Islet of Langerhans (tissue), 1 donor: ENCODE measurements around the gene KCNG4.
"Not testable (repeated sequence)": the region's sequence is repeated elsewhere in the genome, so short reads cannot be mapped to it uniquely, and the experiment has no call there.

Source experiments
- FAIRE-seq: peaks from one replicate; lab custom pipeline; 2011; peaks lifted over from hg19 to GRCh38; lab: Jason Lieb, UNC

Gene KCNG4

DNA sequence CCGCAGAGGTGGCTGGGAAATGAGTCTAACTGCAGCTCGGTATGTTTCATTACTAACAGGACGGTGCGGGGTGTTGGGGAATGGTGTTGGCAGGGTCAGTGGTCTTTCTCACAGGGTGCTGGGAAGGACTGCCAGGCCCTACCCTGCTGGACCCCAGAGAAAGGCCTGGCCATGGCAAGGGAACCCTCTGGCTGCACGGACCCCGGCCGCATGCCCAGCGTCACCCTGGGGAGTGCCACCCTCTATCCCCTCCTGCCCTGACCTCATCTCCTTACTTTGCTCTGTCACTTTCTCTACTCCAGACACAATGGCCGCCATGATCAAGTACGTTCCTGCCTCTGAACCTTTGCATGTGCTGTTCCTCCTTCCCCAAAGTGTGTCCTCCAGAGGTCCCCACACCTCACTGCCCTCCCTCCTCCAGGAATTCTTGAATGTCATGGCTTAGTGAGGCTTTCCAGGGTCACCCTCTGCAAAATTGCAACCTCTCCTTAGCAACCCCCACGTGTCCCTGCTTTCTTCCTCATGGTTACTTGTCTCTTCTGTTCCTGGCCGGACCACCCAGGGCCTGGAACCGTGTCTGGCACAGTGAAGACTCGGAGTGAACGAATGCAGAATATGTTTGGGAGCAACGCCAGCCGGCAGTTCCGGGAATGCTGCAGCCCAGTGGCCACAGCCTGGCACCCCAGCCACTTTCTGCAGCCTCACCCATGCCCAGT is 33.7 kb downstream of the KCNG4 start:
- no peak for FAIRE-seq

DNA sequence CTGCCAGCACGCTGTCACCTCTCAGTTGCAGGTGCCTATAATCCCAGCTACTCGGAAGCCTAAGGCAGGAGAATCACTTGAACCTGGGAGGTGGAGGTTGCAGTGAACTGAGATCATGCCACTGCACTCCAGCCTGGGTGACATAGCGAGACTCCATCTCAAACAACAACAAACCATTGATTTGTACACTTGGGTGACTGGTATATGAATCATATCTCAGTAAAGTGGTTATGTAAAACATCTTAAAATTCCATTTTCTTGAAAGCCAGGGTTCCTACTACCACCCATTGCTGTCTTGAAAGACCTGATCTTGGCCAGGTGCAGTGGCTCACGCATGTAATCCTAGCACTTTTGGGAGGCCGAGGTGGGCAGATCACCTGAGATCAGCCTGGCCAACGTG is 34.7 kb downstream of the KCNG4 start:
- FAIRE-seq: not testable (repeated sequence)

DNA sequence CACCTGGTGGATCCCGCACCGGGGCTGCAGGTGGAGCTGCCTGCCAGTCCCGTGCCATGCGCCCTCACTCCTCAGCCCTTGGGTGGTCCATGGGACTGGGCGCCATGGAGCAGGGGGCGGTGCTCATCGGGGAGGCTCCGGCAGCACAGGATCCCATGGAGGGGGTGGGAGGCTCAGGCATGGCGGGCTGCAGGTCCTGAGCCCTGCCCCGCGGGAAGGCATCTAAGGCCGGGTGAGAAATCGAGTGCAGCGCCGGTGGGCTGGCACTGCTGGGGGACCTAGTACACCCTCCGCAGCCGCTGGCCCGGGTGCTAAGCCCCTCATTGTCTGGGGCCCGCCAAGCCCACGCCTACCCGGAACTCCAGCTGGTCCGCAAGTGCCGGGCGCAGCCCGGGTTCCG is 35.3 kb downstream of the KCNG4 start:
- not testable (repeated sequence) for FAIRE-seq

DNA sequence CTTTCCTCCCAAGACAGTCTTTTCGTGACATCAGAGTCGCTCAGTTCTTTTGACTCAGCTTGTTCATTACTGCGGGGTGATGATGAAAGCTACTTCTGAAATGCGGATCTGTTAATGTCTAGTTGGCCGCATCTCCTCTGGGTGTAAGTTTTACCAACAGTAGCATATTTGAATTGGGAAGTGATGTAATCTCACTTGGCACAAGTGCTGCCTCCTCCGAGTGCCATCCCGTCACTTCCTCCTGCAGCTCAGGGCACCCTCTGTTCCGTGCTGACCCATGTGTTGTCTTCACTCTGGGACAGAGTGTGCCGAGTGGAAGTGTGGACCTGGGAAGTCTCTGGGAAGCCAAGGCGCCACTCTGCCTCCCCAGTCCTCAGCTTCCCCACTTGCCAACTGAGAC is 40.0 kb downstream of the KCNG4 start:
- FAIRE-seq: no peak

DNA sequence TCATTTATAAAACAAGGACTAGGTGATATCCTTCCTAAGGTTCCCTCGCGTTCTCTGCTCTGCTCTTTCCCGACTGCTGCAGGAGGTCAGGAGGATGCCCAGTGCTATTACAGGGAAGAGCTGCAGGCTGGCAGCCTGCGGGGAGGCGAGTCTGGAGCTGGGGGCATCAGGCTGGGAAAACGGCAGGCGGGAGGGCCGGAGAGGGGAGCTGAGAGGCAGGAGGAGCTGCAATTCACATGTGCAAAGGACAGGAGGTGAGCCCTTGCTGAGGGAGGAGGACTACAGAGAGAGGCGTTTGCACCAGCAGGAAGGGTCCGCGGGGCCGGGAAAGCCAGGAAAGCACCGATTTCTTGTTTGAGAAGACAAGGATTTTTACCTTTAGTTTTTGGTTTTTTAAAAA is 40.7 kb downstream of the KCNG4 start:
- FAIRE-seq: no peak

DNA sequence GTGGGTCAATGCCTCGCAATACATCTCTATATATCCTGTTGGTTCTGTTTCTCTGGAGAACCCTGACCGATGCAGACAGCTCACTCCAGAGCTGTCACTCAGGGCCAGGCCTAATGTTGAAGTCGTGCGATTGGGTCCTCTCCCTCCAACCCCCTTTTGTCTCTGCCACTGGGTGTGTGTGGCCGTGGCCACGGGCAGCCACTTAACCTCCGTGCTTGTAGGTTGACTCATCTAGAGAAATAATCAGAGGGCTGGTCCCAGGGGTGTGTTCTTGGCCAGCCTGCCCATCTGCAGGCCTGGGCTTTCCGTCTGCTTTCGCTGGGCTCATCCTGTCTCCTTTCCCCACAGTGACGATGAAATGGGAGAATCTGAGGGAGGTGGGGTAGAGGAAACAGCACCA is 41.4 kb downstream of the KCNG4 start:
- FAIRE-seq: no peak

DNA sequence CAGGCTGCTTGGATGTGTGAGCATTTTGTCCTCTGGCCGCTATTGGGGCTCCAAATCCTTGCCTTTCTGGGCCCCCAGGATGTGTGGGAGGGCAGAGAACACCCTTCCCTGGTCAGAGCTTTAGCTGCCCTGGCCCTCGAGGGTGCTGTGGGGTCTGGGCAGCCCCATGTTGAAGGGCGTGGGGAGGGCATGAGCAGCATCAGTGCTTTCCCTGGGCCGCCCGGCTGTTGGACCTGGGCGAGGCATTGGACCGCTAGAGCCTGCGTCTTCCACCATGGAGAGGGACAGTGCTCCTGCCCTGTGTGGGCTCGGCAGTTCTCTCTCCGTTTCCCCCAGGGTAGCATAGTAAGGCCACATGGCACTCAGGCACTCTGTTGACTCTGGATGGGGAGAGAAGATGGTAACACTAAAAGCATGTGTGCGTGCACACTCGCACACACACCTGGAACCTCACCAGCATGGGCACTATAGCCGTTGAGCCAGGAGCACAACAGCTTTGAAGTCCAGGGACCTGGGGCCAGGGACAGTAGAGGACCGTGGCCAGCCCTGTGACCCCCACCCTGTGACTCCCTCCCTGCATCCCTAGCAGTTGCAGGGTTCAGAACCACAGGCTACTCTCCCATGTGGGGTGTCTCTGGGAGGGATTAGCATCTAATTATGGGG is 42.2 kb downstream of the KCNG4 start:
- no peak for FAIRE-seq

DNA sequence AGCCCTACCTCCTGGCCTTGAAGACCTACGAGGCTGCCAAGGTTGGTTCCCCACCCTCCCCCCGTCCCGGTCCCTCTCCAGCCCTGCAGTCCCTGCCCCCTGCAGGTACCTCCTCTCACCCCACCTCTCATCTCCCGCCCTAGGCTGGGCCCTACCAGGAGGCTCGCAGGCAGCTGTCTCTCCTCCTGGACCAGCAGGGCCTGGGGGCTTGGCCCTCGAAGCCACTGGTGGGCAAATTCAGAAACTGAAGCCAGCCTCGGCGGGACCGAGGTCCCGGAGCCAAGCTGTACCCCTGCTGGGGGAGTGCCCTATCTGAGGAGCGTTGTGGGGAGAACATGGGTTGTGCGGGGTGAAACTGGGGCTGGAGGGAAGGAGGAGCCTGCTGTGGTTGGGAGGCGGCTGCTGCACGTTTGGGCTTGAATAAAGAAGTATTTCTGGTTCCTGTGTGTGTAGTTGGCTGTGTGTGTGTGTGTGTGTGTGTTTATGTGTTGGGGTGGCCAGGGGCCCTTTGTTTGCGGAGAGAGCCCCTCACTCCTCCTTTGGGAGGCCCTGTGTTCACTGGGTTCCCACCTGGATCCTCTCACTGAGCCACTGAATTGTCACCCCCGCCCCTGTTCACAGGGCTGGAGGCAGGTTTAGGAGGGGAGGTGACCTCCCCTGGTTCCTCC is 43.0 kb downstream of the KCNG4 start:
- no peak for FAIRE-seq

DNA sequence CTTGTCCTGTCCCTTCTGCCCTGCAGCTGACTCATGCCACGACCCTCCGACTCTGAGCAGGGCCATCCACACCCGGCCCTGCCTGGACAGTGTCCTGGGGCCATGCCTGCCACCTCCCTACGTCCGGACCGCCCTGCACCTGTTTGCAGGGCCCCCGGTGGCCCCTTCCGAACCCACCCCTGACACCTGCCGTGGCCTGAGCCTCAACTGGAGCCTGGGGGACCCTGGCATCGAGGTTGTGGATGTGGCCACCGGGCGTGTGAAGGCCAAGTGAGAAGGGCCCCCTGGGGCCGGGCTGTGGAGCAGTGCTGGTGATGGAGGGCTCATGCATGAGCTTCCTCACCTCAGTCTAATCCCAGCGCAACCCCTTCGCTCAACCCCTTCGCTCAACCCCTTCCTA is 43.7 kb downstream of the KCNG4 start:
- FAIRE-seq: no peak

DNA sequence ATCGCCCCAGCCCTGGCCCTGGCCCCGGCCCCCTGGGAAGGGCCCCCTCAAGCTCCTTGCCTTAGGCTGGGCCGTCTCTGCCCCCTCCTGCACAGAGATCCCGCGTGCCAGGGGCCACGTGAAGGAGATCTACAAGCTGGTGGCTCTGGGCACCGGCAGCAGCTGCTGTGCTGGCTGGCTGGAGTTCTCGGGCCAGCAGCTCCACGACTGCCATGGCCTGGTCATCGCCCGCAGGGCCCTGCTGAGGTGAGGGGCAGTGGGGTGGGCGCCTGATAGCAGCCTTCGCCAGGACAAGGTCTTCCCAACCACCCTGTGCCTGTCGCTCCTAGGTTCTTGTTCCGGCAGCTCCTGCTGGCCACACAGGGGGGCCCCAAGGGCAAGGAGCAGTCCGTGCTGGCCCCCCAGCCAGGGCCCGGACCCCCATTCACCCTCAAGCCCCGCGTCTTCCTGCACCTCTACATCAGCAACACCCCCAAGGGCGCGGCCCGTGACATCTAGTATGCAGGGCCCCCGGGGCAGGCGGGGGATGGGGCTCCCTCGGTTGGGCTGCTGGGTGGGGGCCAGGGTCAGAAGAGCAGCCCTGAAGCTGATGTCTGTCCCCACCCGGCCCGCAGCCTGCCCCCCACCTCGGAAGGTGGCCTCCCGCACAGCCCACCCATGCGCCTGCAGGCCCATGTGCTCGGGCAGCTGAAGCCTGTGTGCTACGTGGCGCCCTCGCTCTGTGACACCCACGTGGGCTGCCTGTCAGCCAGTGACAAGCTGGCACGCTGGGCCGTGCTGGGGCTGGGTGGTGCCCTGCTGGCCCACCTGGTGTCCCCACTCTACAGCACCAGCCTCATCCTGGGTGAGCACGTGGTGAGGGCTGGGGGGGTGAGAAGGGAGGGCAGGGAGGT is 44.4 kb downstream of the KCNG4 start:
- FAIRE-seq: no peak

DNA sequence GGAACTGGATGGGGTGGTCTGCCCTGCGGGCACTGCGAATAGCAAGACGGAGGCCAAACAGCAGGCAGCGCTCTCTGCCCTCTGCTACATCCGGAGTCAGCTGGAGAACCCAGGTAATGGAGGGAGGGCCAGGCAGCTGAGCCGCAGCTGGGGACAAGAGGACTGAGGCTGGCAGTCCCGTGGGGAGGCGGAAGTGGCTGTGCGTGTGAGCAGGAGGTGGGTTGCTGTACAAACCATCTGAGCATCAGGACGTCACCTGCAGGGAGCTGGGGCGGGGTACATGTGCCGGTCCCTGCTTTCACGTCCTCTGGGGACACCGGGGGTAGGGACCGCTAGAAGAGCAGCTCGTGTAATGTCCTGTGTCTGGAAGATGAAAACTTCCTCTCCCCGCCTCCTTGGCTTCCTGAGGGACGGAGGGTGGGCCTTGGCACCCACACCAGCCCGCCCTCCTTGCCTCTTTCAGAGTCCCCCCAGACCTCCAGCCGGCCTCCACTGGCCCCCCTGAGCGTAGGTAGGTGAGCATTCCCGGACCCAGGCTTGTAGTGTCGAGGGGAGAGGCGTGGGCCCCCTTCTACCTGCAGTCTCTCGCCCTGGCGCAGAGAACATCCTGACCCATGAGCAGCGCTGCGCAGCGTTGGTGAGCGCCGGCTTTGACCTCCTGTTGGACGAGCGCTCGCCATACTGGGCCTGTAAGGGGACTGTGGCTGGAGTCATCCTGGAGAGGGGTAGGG is 45.2 kb downstream of the KCNG4 start:
- no peak for FAIRE-seq

DNA sequence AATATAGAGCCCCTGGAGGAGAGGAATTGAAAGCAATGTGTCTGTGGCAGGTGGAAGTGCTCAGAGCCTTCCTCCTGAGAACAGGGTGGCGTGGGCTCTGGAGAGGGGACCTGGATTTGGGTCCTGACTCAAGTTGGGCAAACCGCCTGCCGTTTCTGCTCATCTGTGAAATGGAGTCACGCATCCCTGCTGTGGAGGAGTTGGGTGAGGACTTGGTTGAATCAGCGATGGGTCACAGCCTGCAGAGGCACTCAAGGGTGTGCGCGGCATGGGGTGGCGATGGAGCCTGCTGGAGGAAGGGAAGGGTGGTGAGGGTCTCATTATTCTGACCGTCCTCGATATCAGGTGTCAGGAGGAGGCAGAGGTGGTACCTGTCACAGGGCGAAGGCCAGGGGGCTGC is 45.8 kb downstream of the KCNG4 start:
- FAIRE-seq: no peak

DNA sequence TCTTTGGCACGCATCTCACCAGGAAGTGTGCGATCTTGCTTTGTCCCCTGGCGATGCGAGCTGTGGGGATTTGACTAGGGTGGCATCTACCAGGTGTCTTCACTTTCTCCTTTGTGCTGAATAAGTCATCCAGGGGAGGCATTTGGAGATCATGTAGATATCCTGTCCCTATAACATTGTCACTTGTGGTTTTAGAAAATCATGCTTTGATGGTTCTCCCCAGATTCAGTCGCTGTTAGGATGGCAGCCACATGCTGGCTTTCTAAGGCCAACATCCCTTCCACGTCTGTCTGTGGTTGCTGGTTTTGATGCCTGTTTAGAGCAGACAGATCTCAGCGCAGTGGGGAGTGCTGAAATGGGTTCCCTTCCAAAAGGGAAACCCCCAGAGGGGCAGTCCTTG is 46.3 kb downstream of the KCNG4 start:
- FAIRE-seq: no peak

DNA sequence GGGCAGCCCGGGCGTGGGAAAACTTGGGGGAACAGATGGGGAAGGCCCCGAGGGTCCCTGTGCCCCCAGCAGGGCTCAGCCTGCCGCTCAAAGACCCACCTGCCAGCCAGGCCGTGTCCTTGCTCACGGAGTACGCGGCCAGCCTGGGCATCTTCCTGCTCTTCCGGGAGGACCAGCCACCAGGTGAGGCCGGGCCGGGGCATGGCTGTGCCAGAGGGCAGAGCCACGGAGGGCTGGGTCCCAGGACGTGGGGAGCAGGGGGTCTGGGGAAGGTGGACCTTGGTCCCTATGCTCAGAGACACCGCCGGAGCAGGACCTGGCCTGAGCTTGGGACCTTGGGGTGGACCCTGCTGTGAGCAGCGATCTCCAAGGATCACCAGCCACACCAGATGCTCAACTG is 48.3 kb downstream of the KCNG4 start:
- no peak for FAIRE-seq

DNA sequence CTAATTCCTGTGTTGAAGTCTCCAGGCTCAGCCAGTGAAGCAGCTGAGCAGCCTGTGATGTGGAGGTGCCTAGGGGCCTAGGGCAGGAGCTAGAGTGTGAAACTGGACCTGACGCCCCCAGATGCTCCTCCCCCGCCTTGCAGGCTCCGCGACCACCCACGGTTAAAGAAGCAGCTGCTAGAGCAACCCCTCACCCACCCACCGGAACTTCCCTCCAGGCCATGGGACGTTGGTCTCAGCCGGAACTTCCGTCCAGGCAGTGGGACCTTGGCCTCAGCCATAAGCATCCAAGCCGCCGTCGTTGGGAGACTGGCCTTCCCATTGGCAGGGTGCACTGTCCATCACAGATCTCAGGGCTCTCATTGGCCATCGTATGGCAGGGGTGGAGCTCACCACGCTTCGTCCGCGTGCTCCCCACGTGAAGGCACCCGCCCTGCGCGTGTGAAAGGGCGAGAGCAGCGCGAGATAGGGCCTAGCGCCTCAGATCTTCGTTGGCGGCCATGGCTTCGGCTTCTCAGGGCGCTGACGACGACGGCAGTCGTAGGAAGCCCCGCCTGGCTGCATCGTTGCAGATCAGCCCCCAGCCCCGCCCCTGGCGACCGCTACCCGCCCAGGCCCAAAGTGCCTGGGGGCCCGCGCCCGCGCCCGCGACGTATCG is 49.0 kb downstream of the KCNG4 start, which contains the start of gene ADAD2:
TSS of gene ADAD2 (plus strand) at position 427 of the 658 bp plus-strand sequence. CDS start at position 501, 74 bp downstream.
- no peak for FAIRE-seq

DNA sequence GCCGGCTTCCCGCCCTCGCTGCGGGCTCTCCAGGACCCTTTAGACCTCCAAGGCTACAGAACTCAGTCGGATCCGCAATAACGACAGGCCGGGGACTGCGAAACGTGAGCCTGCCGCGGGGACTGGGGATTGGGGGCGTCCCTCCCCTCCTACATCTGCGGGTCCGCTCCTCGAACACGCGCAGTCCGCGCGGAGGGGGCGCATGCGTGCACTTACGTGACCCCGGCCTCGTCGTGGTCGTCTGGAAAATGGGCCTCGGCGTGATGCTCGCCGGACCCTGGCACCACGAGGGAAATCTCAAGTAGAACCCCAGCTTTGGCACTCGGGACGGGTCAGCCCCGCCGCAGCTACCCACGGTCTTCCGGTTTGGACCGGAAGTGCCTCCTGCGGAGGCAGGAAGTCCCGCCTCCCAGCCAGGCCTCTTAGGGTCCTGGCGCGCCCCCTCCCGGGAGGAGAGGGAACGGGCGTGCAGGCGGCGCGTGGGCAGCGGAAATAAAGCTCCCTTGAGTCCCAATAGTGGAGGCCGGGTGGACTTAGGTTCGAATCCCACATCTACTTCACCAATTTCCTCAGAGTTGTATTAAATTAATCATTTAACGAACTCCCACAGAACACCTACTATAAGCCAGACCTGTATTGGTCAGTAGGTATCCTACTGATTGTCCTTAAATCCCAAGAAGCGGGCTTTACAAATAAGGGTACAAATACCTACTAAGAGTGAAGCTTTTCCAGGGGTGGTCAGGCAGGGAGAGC is 53.0 kb downstream of the KCNG4 start, which contains the start of gene TAF1C:
TSS of gene TAF1C (minus strand) at position 373 of the 753 bp plus-strand sequence. CDS start 2,069 bp downstream, outside the sequence.
- FAIRE-seq: no peak

DNA sequence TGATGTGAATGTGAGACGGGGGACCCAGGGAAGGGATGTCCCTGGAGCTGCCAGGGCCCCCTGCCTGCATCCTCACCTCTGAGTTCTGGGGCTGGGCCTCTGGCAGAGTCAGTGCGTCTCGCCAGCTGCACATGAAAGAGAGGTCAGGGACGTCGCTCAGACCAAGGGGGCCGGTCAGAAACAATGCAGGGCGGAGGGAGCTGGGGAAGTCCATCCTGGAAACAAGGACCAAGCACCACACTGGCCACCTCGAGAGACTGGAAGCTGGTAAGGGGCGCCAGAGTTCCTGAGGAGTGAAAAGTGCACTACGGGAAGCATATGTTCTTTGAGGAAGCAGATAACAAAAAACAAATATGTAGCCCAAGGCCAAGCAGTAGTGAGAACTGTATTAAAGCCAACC is 55.0 kb downstream of the KCNG4 start:
- FAIRE-seq: no peak

DNA sequence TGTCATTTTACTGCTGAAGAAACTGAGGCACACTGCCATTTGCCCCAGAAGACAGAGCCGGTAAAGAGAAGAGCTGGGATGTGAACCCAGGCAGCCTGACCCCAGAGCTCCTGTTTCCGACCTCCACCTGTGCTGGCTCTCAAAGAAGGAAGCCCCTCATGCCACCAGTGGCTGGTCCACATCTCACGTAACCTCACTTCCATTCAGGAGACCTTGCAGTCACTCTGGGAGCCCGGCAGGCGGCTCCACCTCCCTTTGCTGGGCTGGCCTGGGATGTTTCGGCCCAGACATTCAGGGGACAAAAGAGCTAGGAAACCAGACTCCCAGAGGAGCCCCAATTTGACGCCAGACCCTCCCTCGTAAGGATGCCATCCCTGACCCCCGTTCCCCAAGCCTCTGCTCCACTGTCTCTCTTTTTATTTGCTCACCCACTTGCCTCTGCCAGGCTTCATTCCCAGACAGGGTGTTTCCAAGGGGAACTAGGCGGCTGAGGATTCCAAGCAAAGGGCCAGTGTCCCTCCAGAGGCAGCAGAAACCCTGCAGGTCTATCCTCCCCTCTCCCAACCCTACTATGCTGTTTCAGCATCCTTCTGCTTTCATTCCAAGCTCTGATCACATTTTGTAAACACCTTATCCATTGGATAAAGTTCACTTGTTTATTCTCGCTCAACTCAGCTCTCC is 55.8 kb downstream of the KCNG4 start:
- FAIRE-seq: no peak

DNA sequence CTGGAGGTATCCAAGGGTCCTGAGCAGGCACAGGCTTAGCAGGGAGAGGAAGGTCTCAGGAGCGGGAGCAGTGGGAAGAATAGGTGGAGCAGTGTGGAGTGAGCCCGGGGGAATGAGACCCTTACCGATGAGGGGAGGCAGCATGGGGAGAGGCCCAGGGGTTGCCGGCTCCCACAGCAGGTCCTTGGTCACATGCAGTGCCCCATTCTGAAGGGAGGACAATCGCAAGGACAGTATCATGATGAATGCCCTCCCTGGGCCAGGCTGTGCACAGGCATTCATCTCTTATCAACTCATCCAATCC is 56.3 kb downstream of the KCNG4 start:
- FAIRE-seq: no peak
